Measurements from ENCODE around the gene KLHDC10.
"Not testable (repeated sequence)": the region's sequence is repeated elsewhere in the genome, so short reads cannot be mapped to it uniquely, and the experiment has no call there.

KLHDC10 gene

DNA sequence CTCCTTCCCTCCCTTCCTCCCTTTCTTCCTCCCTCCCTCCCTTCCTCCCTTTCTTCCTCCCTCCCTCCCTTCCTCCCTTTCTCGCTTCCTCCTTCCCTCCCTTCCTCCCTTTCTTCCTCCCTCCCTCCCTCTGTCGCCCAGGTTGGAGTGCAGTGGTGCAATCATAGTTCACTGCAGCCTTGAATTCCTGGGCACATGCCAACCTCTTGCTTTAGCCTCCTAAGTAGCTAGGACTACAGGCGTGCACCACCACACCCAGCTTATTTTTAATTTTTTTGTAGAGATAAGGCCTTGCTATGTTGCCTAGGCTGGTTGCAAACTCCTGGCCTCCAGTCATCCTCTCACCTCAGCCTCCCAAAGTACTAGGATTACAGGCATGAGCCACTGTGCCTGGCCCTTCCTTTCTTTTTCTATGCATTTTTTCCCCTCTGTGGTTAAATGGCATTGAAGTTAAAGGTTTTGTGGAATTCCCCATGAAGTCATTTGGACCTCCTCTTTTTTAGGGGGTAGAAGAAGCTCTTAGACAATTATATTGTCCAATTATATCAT, 9.6 kb downstream of the KLHDC10 start:
- DNase-seq: no peak

DNA sequence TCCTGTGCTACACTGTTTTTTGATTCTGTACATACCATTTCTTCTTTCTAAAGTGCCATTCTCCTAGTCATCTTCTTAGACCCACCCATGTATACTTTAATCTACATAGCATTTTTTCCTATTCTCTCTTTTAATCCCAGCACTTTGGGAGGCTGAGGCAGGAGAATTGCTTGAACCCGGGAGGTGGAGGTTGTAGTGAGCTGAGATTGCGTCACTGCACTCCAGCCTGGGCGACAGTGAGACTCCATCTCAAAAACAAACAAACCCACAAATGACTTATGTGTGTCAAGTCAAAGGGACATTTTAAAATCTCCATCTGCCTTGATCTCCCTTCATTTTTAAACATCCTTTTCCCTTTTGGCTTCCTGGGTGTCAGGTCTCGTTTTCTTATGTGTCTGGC, 13.2 kb downstream of the KLHDC10 start:
- DNase-seq: not testable (repeated sequence)

DNA sequence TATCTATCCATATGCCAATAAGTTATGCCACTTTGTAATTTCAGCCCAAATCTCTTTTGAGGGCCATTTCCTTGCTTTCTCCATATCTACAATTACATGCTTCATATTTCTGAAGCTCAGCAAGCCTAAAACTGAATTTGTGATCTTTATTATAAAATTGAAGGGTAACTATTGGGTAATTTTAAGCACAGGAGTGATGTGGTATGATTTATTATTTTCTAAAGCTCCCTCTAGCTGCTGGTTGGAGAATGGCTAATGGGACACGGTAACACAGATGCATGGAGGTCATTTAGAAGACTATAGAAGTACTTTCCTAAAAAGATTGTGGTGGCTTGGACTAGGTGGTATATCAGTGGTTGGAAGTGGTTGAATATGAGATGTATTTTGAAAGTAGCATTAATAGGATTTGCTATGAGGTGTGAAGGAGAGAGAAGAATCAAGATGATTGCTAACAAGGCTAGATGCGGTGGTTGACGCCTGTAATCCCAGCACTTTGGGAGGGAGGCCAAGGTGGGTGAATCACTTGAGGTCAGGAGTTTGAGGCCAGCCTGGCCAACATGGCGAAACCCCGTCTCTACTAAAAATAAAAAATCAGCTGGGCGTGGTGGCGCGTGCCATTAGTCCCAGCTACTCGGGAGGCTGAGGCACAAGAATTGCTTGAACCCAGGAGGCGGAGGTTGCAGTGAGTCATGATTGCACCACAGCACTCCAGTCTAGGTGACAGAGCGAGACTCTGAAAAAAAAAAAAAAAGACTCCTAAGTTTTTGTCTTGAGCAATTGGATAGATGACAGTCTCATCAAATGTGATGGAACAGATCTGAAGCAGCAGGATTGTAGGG, 13.9 kb downstream of the KLHDC10 start:
- no peak for DNase-seq

DNA sequence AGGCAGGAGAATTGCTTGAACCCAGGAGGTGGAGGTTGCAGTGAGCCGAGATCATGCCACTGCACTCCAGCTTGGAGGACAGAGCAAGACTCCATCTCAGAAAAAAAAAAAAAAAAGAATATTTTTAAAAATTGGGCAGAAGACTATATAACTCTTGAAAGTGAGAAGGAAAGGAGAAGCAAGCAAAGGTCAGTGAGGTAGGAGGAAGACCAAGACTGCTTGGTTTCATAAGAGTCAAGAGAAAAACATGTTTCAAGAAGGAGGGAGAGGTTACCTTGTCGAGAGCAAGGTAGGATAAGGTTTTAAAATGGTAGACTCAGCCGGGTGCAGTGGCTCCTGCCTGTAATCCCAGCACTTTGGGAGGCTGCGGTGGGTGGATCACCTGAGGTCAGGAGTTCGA, 14.9 kb downstream of the KLHDC10 start:
- DNase-seq: not testable (repeated sequence)

DNA sequence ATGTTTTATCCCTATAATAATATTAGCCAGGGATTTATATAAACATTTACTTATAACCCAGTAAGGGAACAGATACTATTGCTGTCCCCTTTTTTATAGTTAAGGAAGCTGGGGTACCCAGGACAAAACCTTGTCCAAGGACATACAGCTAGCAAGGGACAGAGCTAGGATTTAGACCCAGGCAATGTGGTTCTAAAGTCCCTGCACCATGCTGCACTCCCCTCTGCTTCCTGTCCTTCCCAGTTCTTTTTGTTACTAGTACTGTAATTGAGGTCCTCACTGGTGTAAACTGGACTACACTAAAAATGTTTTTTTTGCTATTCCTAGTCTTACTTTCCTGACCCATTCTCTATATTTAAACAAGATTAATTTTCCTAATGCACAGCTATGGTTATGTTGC, 16.6 kb downstream of the KLHDC10 start:
- DNase-seq: no peak

DNA sequence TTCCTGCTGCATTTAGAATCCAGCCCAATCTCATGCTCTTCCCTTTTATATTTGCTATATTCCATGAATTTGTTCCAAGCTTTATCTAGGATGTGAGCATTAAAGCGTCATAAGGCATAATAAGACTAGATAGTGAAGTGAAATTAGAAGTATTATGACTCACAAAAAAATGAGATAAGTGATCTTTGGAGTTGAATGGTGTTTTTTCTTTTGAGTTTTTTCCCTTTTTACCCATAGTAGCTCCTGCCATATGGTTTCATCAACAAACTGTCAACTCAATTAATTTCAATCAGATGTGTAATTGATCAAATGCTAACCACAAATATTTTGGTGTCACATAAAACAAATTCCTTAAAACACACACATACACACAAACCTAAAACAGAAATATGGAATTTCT, 17.0 kb downstream of the KLHDC10 start:
- DNase-seq: no peak

DNA sequence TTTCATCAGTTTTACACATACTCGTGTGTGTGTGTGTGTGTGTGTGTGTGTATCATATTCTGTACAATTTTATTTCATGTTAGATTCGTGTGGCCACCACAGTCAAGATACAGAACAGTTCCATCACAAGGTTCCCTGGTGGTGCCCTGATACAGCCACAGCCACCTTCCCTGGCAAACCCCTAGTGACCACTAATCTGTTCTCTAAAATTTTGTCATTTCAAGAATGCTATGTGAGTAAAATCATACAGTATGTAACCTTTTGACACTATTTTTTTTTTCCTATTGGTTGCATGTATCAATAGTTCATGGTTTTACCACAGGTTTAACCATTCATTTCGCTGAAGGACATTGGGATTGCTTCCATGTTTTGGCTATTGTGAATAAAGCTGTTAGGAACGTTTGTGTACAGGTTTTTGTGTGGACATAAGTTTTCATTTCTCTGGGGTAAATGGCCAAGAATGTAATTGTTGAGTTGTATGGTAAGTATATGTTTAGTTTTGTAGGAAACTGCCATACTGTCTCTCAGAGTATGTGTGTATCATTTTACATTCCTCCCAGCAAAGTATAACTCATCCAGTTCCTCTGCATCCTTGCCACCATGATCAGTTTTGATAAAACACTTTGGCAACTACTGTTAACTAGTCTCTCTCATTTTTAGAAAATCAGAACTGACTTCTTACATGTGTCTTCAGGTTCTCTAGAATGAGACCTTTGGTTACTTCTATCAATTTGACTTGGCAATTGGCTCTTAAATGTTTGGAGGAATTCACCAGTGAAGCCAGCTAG, 20.6 kb downstream of the KLHDC10 start:
- DNase-seq: no peak

DNA sequence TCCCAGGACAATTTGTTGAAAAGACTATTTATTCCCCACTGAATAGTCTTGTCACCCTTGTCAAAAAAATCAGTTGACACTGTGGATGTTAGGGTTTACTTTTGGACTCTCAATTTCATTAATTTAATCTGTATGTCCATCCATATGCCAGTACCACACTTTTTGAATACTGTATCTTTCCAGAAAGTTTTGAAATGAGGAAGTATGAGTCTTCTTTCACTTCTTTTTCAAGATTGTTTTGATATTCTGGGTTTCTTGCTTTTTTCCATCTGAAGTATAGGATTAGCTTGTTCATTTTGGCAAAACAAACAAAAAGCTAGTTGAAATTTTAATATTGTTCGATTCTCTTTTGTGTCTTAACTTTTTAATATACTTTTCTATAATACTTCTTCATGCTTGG, 21.7 kb downstream of the KLHDC10 start:
- no peak for DNase-seq

DNA sequence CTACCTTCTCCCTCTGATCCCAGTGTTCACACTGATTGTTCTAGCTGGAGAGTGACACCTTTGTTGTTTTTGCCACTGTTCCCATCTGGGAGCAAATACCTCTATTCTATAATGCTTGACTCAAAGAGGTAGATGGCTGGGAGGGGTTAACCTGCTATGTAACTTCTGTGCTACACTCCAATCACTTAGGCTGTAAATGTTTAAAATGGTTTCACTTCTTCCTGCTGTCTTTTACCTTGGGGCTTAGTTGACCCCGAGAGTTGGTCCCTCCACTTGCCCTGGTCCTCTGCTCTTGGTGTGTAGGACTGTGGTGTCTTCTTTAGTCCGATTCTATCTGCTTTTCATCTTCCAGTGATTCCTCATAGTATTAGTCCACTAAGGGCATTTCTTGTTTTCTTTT, 22.3 kb downstream of the KLHDC10 start:
- no peak for DNase-seq

DNA sequence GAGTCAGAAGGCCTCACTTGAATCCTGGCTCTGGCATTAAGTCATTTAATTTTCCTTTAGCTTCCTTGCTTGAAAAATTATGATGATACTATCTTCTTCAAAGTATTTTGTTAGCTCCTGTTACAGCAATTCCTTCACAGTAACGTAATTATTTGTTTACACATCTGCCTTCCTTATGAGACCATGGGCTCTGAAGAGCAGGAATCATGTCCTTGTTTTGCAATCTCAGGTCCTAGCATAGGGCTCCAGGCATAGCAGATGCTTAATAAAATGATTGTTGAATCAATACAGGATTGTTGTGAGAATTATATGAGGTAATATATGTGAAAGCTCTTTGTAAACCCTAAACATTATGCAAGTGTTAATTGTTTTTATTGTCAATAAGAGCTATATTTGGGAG, 25.5 kb downstream of the KLHDC10 start:
- no peak for DNase-seq

DNA sequence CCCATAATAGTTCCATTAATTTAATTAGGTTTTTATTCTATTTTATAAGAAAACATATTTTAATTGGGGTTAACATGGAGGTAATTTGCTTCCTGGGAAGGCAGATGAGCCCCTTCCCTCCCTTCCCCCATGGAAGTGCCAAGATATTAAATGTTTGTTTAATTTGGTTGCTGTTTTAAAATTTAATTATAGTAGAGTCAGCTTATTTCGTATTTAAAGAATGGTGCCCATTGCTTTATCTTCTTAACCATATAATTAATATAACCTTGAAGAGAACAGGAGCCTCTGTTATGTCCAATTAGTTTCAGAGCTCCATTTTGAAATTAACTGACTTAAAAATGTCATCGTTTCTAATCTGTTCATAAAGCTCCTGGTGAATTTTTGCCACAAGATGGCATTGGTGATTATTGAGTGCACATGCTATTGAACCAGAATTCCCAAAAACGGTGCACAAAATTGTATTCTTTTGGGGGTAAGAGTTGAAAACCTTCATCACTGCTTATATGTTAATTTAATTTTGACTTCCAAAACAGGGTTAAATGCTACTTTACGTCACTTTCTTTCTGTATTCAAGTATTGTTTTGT, 26.0 kb downstream of the KLHDC10 start:
- no peak for DNase-seq

DNA sequence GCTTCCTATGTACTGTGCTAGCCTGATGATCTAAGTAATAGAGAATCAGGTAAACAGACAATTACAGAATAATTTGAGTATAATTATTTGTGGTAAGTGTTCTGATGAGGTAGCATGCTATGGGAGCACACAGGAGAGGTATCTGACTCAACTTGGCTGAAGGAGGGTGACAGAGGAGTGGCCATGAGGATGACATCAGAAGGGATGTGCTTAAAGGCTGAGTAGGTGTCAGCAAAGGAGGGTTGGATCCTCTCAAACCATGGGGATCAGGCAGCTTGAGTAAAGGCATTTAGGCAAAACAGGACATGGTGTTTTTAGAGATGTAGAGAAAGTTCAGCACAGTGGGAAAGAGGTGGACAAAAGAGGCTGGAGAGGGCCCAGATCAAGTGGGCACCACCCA, 29.0 kb downstream of the KLHDC10 start:
- no peak for DNase-seq

DNA sequence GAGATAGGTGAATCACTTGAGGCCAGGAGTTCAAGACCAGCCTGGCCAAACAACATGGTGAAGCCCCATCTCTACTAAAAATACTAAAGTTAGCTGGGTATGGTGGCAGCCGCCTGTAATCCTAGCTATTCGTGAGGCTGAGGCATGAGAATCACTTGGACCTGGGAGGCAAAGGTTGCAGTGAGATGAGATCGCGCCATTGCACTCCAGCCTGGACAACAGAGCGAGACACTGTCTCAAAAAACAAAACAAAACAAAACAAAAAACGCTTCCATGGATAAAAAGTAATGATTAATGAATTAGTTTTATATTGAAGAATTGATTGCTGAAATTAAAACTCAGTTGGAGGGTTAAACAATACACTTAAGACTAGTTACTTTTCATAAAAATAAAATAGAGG, 32.3 kb downstream of the KLHDC10 start:
- no peak for DNase-seq

DNA sequence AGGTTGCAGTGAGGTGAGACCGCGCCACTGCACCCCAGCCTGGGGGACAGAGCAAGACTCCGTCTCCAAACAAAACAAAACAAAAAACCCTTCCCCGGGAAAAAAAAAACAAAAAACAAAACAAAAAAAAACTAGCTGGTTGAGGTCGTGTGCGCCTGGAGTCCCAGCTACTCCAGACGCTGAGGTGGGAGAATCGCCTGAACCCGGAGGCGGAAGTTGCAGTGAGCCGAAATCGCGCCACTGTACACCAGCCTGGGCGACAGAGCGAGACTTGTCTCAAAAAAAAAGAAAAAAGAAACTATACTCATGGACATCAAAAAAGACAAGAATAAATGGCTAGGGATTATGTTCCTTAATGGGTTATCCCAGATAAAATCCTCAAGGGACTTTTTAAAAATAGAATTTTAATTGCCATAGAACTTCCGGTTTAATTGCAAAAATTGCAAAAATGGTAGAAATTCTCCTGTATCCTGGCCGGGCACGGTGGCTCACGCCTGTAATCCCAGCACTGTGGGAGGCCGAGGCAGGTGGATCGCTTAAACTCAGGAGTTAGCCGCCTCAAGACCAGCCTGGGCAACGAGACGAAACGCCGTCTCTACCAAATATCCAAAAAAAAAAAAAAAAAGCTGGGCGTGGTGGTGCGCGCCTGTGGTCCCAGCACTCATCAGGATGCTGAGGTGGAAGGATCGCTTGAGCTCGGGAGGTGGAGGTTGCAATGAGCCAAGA, 37.8 kb downstream of the KLHDC10 start:
- no peak for DNase-seq

DNA sequence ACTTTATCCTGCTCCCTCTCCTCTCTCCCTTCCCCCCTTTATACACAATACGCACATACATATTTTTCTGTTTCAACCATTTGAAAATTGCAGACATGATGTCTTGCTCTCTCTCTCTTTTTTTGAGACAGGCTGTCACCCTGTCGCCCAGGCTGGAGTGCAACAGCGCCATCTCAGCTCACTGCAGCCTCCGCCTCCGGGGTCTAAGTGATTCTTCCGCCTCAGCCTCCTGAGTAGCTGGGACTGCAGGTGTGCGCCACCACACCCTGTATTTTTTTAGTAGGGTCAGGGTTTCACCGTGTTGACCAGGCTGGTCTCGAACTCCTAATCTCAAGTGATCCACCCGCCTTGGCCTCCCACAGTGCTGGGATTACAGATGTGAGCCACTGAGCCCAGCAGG, 38.5 kb downstream of the KLHDC10 start:
- DNase-seq: no peak

DNA sequence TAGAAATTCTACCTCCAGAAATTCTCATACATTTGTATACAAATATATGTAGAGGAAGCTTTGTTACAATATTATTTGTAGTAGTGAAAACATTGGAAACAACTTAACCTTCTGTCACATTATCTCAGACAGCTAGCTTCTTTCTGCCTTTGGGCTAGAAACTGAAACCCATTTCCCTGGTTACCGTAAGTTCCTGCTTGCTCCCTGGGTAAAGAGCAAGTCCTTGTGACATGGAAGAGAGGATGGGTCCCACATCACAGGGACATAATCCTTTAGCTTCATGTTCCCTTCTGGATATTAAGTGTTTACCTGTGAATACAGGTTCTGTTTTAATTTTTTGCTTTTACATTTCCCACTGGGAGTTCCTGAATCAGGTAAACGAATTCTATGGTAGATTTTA, 41.8 kb downstream of the KLHDC10 start:
- DNase-seq: no peak

DNA sequence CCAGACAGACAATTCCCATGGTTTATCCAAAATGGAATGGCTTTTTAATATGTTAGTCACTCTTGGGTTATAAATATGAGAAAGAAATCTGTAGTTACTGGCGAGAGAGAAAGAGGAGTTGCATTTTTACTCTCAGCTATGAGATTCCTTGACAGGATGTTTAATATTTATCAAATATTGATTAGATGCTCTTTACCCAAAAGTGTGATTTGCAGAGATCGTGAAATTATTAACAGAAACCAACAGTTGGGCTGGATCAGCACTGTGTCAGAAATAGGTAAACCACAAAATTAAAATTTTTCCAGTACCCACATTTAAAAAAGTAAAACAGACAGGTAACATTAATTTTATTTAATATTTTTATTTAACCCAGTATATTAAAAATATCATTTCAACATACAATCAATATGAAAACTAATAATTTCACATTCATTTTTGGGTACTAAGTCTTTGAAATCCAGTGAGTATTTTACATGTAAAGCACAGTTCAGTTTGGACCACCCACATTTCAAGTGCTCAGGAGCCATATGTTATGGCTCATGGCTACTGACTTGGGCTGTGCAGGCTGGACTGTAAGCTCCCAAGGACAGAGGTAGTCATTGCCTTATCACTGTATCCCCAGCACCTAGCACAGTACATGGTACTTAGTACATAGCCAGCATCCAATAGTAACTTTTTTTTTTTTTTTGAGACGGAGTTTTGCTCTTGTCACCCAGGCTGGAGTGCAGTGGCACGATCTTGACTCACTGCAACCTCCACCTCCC, 42.5 kb downstream of the KLHDC10 start:
- DNase-seq: no peak

DNA sequence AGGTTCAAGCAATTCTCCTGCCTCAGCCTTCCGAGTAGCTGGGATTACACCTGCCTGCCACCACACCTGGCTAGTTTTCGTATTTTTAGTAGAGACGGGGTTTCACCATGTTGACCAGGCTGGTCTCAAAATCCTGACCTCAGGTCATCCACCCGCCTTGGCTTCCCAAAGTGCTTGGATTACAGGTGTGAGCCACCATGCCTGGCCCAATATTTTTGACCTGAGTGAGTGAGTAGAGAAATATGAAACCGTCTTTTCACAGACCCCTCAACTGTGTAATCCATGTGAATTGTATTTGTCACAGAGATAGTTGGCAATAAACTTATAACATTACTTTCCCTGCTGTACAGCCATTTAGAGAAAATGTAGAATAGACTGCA, 43.1 kb downstream of the KLHDC10 start:
- not testable (repeated sequence) for DNase-seq

DNA sequence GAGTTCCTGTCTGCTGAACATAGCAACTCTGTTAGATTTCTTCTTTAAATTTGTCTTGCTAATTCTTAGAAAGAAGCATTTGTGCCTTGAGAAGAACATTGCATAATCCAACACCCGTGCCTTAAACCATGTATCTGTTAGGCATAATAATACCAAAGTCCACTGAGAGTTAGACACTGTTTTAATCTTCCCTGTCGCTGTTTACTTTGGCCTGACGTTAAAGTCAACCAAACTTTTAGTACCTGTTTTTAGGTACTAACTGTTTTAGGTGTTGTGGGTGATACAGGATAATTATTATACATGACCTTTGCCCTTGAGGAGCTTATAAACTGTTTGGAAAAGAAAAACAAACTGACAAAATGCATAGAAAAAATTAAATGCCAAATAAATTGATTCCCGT, 43.6 kb downstream of the KLHDC10 start:
- no peak for DNase-seq

DNA sequence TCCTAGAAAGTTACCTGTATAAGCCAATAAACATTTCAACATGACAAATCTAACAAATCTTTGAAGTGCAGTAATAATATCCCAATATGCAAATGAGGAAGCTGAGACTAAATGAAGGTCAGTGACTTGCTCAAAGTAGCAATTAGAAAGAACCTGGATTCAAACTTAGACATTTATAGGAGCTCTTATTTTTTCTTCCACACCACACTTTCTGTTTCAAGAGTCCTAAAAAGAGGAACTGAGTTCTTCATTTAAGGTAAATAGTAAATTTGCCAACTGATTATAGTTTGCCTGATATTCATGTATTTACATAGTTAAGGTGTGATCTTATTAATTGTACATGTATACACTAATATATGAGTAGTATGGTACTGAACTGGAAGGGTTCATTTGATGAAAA, 44.0 kb downstream of the KLHDC10 start:
- DNase-seq: no peak

DNA sequence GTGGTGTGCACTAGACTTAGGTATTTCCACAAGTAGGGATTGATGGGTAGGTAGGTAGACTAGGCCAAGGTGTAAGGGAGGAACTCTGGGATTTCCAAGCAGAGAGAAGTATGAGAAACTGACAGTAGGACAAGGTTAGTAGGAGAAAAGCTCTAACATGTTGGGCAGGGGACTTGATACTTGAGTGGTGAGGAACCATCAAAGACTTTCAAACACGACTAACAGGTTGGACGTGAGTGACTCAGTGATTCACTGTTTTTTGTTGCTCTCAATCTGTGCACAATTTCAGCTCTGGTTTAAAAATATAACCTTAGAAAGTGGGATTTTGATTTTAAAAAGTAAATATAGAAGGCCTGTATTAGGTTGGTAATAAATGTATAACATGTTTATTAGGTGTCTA, 44.4 kb downstream of the KLHDC10 start:
- DNase-seq: no peak

DNA sequence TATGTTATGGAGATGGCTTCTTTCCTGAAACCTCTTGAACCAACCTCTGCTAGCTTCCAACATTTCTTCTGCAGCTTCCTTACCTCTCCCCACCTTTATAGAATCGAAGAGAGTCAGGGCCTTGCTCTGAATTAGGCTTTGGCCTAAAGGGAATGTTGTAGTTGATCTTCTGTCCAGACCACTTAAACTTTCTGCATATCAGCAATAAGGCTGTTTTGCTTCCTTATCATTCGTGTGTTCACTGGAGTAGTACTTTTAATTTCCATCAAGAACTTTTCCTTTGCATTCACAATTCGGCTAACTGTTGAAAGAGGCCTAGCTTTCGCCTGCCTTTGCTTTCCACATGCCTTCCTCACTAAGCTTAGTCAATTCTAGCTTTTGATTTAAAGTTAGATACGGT, 48.0 kb downstream of the KLHDC10 start:
- no peak for DNase-seq
